HEK293T (cell line): Measurements from ENCODE around the gene GTF2I.

Experiments used
- ARNT ChIP-seq: fragments of 450-650 bp; IDR thresholded peaks from 2 replicates; pipeline ENCODE4 v1.6.1; 2017; ENCODE audit warnings: mild to moderate bottlenecking
- BHLHE40 ChIP-seq: fragments of 450-650 bp; IDR thresholded peaks from 2 replicates; pipeline ENCODE4 v1.6.1; 2016; ENCODE audit warnings: mild to moderate bottlenecking, moderate library complexity, borderline replicate concordance
- FOXM1 ChIP-seq: fragments of 450-650 bp; IDR thresholded peaks from 2 replicates; pipeline ENCODE4 v1.6.1; 2017; ENCODE audit warnings: mild to moderate bottlenecking, borderline replicate concordance
- HDGF ChIP-seq: fragments of 450-650 bp; IDR thresholded peaks from 2 replicates; pipeline ENCODE4 v1.6.1; 2017; ENCODE audit warnings: antibody characterized with exemption, borderline replicate concordance
- NFRKB ChIP-seq: fragments of 450-650 bp; IDR thresholded peaks from 2 replicates; pipeline ENCODE4 v1.6.1; 2016; ENCODE audit warnings: mild to moderate bottlenecking, moderate library complexity
- SUZ12 ChIP-seq: fragments of 450-650 bp; IDR thresholded peaks from 2 replicates; pipeline ENCODE4 v1.6.1; 2016; ENCODE audit warnings: mild to moderate bottlenecking
- TARDBP ChIP-seq: fragments of 450-650 bp; IDR thresholded peaks from 2 replicates; pipeline ENCODE4 v1.6.1; 2016

- TF ChIP-seq BHLHE40 = no peak
- no peak for TF ChIP-seq SUZ12
- no peak for TF ChIP-seq ARNT
- no peak for TF ChIP-seq TARDBP
- no peak for TF ChIP-seq FOXM1
- no peak for TF ChIP-seq HDGF
- no peak for TF ChIP-seq NFRKB
Observed at GRCh38 chr7:74632505-74632904, 25.0 kb upstream of the GTF2I start.
